Measurements from ENCODE around the gene RNF125. TPM values are rescaled to one million over a fixed set of nuclear protein-coding genes. Genes with fewer than 3 reads are reported as not detected.

Gene RNF125
- polyA plus RNA-seq, 3 donors: 17.3 to 29.2 (median 26.3) TPM

DNA sequence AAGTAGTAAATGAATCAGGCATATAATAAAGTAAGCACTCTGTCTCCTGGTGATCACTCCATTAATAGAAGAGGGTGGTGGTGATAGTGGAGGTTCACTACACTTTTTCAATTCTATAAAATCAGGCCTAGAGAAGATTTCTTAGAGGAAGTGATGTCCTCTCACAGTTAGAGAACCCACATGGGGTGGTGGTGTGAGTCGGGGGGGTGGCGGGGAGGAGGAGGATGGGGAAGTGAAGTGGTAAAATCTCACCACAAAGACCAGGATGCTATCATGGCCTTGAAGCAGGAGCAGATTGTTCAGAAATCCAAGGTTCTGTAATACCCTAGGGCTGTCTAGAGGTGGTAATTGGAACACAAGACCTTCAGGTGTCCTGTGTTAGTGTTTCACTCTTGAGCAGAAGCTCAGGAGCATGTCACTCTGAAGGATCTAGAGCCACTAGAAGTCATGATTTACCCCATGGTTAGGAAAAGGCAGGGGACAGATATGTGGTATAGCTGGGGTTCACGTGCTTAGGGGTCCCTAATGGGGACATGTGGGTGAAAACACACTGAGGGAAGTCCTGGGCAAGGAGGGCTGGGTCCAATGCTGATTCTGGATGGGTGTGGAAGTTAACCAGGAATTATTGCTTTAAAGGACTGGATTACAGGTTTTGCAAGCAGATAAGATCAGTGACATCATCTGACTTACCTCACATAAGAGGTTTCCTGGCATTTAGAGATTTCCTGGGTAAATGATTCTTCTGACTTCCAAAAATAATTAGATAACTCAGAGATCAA lies 31.0 kb downstream of the RNF125 start:
- Histone ChIP-seq H3K36me3 (replicated peaks in 1 of 2; ENCODE audit: control insufficient read depth in 1 of 2, insufficient read depth in 2 of 2, low read length in 2 of 2) (peaks cover 2 to 11% of the 10 kb centered on the region in 2 donors), H3K4me2 (replicated peaks; ENCODE audit: extremely low read depth, low read length, poor library complexity, severe bottlenecking) (peak overlapping the region; percentile 65), H2AFZ (ENCODE audit: insufficient read depth, low read depth, low read length, poor library complexity, severe bottlenecking) (no peak overlapping the region), H3K27me3 (ENCODE audit: control insufficient read depth in 2 of 2, insufficient read depth in 2 of 2, low read length in 2 of 2) (no peaks in the 10 kb centered on the region), H3K79me2 (ENCODE audit: insufficient read depth, low read length) (peaks cover 4% of the 10 kb centered on the region), H3K9ac (ENCODE audit: insufficient read depth, low read length, poor library complexity, severe bottlenecking) (peak overlapping the region; percentile 66), H3K4me3 (replicated peaks in 1 of 3; ENCODE audit: low read depth in 2 of 3, low read length in 3 of 3) (peak overlapping the region in 2 of 3 experiments; percentile 3 to 55), H3K27ac (ENCODE audit: low read depth in 1 of 2, low read length in 2 of 2) (peak overlapping the region; percentile 90 to 95), H3K4me1 (ENCODE audit: control insufficient read depth in 1 of 2, insufficient read depth in 2 of 2, low read length in 2 of 2) (peaks cover 40 to 52% of the 10 kb centered on the region in 2 donors), H4K20me1 (ENCODE audit: insufficient read depth, low read length) (no peaks in the 10 kb centered on the region), H3K9me3 (replicated peaks in 1 of 2; ENCODE audit: control insufficient read depth in 1 of 2, insufficient read depth in 1 of 2, low read length in 2 of 2) (no peaks in the 10 kb centered on the region)
- TF ChIP-seq, protein P1, sequence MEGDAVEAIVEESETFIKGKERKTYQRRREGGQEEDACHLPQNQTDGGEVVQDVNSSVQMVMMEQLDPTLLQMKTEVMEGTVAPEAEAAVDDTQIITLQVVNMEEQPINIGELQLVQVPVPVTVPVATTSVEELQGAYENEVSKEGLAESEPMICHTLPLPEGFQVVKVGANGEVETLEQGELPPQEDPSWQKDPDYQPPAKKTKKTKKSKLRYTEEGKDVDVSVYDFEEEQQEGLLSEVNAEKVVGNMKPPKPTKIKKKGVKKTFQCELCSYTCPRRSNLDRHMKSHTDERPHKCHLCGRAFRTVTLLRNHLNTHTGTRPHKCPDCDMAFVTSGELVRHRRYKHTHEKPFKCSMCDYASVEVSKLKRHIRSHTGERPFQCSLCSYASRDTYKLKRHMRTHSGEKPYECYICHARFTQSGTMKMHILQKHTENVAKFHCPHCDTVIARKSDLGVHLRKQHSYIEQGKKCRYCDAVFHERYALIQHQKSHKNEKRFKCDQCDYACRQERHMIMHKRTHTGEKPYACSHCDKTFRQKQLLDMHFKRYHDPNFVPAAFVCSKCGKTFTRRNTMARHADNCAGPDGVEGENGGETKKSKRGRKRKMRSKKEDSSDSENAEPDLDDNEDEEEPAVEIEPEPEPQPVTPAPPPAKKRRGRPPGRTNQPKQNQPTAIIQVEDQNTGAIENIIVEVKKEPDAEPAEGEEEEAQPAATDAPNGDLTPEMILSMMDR (IDR thresholded peaks at IDR 0.05): no peak
- Mint-ChIP-seq H3K27me3 (ENCODE audit: low read depth in 3 of 3) (peaks cover 0 to 2% (median 0%) of the 10 kb centered on the region in 3 donors), H3K4me1 (peaks cover 45% of the 10 kb centered on the region), H3K27ac (peak overlapping the region; percentile 83 to 98 (median 96)), H3K9me3 (peaks cover 0 to 5% (median 0%) of the 10 kb centered on the region in 7 donors), H3K36me3 (peaks cover 22 to 54% of the 10 kb centered on the region in 2 donors), H3K4me3 (peak overlapping the region in 1 of 2 donors; percentile 81)
- WGBS (ENCODE audit: insufficient coverage): 0% methylated on average over 3 of the region's 3 CpGs
- DNase-seq: peak; percentile 66 to 75 (median 74)
- intact Hi-C loops (cut with micrococcal nuclease): loop anchor here (5.0 to 10.0 kb wide), 3 partner anchors 32 to 45 kb away; partner anchors contain the start of genes RNF125 (in 1 of the 2) and RNF138 (in 1 of the 2)

- WGBS (ENCODE audit: insufficient coverage): no CpG with 5 or more reads among the region's 3 CpGs
- Mint-ChIP-seq H3K4me1 (no peaks in the 10 kb centered on the region), H3K36me3 (peaks cover 39 to 67% of the 10 kb centered on the region in 2 donors), H3K4me3 (no peak overlapping the region), H3K27me3 (ENCODE audit: low read depth in 3 of 3) (no peaks in the 10 kb centered on the region), H3K9me3 (no peaks in the 10 kb centered on the region), H3K27ac (no peak overlapping the region)
- no peaks in the 10 kb centered on the region for H3K4me1 ChIP-seq (ENCODE audit: control insufficient read depth in 1 of 2, insufficient read depth in 2 of 2, low read length in 2 of 2)
- no peaks in the 10 kb centered on the region for H3K27me3 ChIP-seq (ENCODE audit: control insufficient read depth in 2 of 2, insufficient read depth in 2 of 2, low read length in 2 of 2)
- H3K79me2 ChIP-seq (ENCODE audit: insufficient read depth, low read length): no peaks in the 10 kb centered on the region
- no peak for DNase-seq
- no peak overlapping the region for H3K9ac ChIP-seq (ENCODE audit: insufficient read depth, low read length, poor library complexity, severe bottlenecking)
- no peak overlapping the region for H3K27ac ChIP-seq (ENCODE audit: low read depth in 1 of 2, low read length in 2 of 2)
- H3K4me2 ChIP-seq (replicated peaks; ENCODE audit: extremely low read depth, low read length, poor library complexity, severe bottlenecking): no peak overlapping the region
- intact Hi-C loops (cut with micrococcal nuclease): no loop called here
- H3K4me3 ChIP-seq (replicated peaks in 1 of 3; ENCODE audit: low read depth in 2 of 3, low read length in 3 of 3): no peak overlapping the region
- no peaks in the 10 kb centered on the region for H3K9me3 ChIP-seq (replicated peaks in 1 of 2; ENCODE audit: control insufficient read depth in 1 of 2, insufficient read depth in 1 of 2, low read length in 2 of 2)
- no peak overlapping the region for H2AFZ ChIP-seq (ENCODE audit: insufficient read depth, low read depth, low read length, poor library complexity, severe bottlenecking)
- peaks cover 8 to 29% of the 10 kb centered on the region in 2 donors for H3K36me3 ChIP-seq (replicated peaks in 1 of 2; ENCODE audit: control insufficient read depth in 1 of 2, insufficient read depth in 2 of 2, low read length in 2 of 2)
- TF ChIP-seq, protein P1 (IDR thresholded peaks at IDR 0.05): no peak
- H4K20me1 ChIP-seq (ENCODE audit: insufficient read depth, low read length): peaks cover 5% of the 10 kb centered on the region
Measured at GRCh38 chr18:32056613-32057358, 38.2 kb downstream of the RNF125 start.
